CD4-positive, alpha-beta T cell treated with Interferon alpha-2 for 1 hour (primary cell): ENCODE results near the gene AFAP1.

Experiments
- DNase-seq, 2 donors: peaks; one replicate each; pipeline ENCODE4 v3.0.0-alpha.2; 2020 to 2022

The AFAP1 gene

GRCh38 chr4:7780751-7781348 is 158.8 kb downstream of the AFAP1 start:
- DNase-seq: no peak

GRCh38 chr4:7779432-7779768 is 160.3 kb downstream of the AFAP1 start:
- no peak for DNase-seq

DNA sequence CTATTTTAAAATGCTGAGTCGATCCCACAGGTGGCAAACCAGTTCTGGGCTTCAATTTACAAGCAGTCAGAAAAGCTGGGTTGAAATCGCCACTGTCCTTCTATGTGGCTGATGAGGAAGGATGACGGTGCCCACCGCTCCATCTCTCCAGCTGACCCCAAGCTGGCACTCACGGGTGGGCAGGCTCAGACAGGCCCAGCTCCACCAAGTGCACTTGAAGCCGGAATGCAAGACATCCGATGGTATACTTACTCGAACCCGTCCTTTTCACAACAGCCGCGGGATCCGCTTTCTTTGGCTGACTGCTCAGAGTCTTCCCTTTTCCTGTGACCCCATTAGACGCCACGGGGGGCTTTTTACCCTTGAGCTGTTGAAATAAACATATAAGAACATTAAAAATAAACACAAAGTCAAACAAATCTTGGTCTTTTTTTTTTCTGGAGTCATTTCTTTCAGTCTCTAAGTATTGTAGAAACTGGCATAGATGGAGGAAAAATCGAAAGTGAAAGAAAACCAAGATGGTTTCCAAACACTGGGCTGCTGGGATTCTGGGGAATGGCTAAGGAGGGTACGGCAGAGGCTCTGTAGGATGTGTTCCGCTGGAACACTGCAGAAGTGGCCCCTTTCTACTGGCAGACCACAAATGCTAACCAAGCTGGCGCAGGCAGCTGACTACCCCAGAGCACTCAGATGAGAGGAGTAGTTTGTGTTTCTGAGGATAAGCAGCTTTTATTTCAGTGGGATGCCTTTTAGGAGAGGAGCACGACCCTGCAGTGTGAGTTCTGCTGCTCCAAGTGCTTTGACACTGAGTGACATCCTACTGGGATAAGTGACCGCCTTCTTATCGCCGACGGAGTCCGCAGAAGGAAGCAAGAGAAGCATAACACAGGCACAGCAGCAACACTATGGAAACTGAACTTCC is 160.9 kb downstream of the AFAP1 start:
- no peak for DNase-seq

DNA sequence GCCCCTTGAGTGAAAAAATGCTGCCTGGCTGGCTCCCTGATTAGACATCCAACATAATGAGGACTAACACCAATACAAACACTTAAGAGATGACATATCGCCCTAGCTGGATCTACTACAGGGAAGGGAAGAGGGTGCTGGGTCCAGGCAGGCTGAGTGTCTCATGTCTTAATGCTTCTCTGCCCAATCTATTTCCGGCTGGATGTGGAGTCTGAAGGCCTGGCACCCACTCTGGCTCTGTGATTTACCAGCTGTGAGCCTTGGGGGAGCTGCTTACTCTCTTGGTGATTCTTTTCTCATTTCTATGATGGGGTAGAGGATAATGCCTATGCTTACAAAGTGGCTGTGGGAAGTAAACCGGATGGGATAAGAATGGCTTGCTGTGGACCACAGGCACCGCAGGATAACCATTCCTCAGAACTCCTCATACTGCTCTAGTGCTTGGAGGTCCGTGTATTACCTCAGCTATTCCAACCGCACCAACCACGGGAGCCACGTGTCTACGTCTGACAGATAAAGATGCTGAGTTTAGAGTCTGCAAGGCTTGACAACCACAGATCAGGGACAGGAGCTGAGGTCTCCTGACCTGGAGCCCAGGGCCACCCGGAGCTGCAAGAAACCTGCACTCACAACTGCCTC is 161.7 kb downstream of the AFAP1 start:
- DNase-seq: no peak

GRCh38 chr4:7777017-7777710 is 162.5 kb downstream of the AFAP1 start:
- no peak for DNase-seq

DNA sequence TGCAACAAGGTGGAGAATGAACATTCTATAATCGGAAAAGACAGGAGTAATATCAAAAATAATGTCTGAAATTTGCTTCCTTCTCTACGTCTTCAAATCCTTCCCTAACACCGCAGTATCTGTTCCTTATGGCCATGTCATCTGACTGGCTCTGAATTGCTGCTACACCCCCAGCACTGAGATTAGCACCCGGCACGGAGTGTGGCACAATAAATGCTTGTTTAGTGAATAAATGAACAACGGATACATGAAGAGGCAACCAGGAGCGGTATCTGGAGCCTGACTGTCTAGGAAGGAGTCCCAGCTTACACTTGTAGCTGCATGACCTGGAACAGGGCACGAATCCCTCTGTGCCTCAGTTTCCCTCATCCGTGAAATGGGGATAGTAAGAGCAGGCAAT is 164.3 kb downstream of the AFAP1 start:
- DNase-seq: no peak

GRCh38 chr4:7774301-7775294 is 165.1 kb downstream of the AFAP1 start:
- no peak for DNase-seq

GRCh38 chr4:7773401-7774180 is 166.1 kb downstream of the AFAP1 start:
- no peak for DNase-seq

- no peak for DNase-seq
These were observed 166.8 kb downstream of the AFAP1 start for GRCh38 chr4:7772711-7773385.

- DNase-seq: no peak
These were observed 167.8 kb downstream of the AFAP1 start for GRCh38 chr4:7771541-7772507.

DNA sequence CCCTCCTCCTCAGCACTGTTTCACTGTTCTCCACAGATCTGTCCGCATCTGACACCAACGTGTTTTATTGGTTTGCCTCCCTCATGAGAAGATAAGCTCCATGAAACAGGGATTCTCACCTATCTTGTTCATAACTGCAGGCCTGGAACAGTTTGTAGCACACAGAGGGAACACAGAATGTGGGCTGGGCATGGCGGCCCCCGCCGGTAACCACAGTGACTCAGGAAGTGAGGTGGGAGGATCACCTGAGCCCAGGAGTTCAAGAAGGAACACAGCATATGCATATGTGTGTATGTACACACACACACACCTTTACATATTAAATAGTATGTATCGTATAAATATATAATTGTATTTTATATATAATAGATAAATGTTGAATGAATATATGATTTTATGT is 168.6 kb downstream of the AFAP1 start:
- DNase-seq: peak in 1 of 2 donors; percentile 48

GRCh38 chr4:7770224-7771050 is 169.2 kb downstream of the AFAP1 start:
- peak in 1 of 2 donors; percentile 32 for DNase-seq

- no peak for DNase-seq
These were observed 170.1 kb downstream of the AFAP1 start for GRCh38 chr4:7769396-7770223.

- no peak for DNase-seq
These were observed 170.9 kb downstream of the AFAP1 start for GRCh38 chr4:7768736-7769135.

- DNase-seq: no peak
These were observed 171.7 kb downstream of the AFAP1 start for GRCh38 chr4:7767966-7768365.

DNA sequence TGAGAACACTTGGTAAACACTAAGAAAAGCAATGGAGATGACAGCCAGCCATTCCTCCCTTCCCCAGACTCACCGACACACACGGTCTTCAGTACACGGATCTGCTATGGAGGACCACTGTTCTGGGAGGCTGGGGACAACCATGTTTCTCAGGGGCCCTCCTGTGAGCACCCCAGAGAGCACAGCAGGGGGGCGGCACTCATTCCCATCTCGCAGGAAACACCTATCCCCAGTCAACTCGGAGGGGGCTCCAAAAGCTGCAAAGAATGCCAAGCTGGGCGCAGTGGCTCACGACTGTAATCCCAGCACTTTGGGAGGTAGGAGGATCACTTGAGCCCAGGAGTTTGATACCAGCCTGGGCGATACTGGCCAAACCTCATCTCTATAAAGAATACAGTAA is 172.1 kb downstream of the AFAP1 start:
- no peak for DNase-seq

GRCh38 chr4:7766661-7767345 is 172.9 kb downstream of the AFAP1 start:
- no peak for DNase-seq
